ENCODE measurements around the gene DOCK1.
"Not testable (repeated sequence)": the region's sequence is repeated elsewhere in the genome, so short reads cannot be mapped to it uniquely, and the experiment has no call there.

DOCK1 gene

DNA sequence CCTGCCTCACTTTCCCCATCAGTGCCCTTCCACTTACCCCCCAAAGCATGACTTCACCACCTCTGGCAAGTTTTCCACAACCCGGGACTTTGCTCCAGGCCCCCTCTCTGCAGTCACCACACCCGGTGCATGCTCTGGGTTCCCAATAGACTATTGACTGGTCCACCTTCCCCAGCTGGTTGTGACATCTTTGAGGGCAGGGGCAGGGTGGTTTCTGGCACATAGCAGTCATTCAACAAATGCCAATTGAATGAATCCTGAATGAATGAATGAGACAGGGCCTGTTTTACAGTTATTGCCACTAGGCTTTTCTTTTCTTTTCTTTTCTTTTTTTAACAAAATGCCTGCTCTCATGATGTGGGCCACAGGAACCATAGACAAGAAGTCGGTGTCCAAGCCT, 28.8 kb upstream of the DOCK1 start:
- H3K4me3 ChIP-seq (ENCODE audit: control insufficient read depth, low read depth, low read length) = no peak overlapping the region
- TF ChIP-seq, protein P1, sequence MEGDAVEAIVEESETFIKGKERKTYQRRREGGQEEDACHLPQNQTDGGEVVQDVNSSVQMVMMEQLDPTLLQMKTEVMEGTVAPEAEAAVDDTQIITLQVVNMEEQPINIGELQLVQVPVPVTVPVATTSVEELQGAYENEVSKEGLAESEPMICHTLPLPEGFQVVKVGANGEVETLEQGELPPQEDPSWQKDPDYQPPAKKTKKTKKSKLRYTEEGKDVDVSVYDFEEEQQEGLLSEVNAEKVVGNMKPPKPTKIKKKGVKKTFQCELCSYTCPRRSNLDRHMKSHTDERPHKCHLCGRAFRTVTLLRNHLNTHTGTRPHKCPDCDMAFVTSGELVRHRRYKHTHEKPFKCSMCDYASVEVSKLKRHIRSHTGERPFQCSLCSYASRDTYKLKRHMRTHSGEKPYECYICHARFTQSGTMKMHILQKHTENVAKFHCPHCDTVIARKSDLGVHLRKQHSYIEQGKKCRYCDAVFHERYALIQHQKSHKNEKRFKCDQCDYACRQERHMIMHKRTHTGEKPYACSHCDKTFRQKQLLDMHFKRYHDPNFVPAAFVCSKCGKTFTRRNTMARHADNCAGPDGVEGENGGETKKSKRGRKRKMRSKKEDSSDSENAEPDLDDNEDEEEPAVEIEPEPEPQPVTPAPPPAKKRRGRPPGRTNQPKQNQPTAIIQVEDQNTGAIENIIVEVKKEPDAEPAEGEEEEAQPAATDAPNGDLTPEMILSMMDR (IDR thresholded peaks at IDR 0.05; ENCODE audit: control insufficient read depth, insufficient read depth, low read depth, low read length, missing control alignments) = no peak
- no peak for DNase-seq (ENCODE audit: low read depth)

DNA sequence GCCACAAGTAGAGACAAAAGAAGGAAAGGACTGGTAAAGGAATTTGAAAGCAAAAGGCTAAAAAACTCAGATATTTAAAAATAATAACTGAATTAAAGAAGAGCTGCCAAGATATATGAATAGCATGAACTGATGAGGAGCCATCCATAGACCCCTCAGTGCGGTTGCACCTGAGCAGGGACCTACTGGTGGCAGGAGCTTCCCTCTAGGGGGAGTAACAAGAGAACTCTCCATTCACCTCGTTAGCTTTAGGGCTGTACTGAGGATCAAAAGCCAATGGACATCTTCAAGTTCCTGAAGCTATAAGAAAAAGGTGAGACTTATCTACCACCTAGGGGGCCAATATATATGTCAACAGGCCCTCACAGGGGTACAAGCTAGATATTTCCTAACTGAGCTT, 27.8 kb upstream of the DOCK1 start:
- TF ChIP-seq, protein P1 (IDR thresholded peaks at IDR 0.05; ENCODE audit: control insufficient read depth, insufficient read depth, low read depth, low read length, missing control alignments) = no peak
- no peak for DNase-seq (ENCODE audit: low read depth)
- no peak overlapping the region for H3K4me3 ChIP-seq (ENCODE audit: control insufficient read depth, low read depth, low read length)

DNA sequence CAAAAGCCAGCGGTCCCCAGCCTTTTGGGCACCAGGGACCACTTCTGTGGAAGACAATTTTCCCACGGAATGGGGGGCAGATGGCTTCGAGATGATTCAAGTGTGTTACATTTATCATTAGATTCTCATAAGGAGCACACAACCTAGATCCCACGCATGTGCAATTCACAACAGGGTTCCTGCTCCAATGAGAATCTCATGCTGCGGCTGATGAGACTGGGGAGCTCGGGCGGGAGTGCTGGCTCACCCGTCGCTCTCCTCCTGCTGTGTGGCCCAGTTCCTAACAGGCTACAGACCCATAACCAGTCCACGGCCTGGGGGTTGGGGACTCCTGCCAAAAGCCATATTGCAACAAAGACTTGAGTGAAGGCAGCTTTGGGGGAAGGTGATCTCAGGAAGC, 26.6 kb upstream of the DOCK1 start:
- TF ChIP-seq, protein P1 (IDR thresholded peaks at IDR 0.05; ENCODE audit: control insufficient read depth, insufficient read depth, low read depth, low read length, missing control alignments) = no peak
- DNase-seq (ENCODE audit: low read depth) = no peak
- no peak overlapping the region for H3K4me3 ChIP-seq (ENCODE audit: control insufficient read depth, low read depth, low read length)

DNA sequence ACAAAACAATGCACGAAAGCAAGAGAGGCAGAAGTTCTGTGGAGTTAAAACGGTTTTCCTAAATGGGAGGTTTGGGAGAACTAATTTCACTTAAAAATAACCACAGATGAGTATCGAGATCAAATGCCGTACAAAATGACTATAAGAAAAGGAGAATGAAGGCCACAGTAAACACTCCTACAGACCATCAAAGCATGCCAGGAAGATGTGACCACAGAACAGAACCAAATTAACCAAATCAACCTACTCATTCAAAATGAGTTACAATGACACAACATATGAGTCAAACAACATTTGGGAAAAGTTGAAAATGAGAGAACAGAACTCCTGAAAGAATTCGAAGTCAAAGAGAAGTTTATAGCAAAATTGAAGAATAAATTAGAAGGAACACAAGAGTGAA, 24.3 kb upstream of the DOCK1 start:
- no peak for DNase-seq (ENCODE audit: low read depth)
- TF ChIP-seq, protein P1 (IDR thresholded peaks at IDR 0.05; ENCODE audit: control insufficient read depth, insufficient read depth, low read depth, low read length, missing control alignments) = no peak
- H3K4me3 ChIP-seq (ENCODE audit: control insufficient read depth, low read depth, low read length) = no peak overlapping the region

DNA sequence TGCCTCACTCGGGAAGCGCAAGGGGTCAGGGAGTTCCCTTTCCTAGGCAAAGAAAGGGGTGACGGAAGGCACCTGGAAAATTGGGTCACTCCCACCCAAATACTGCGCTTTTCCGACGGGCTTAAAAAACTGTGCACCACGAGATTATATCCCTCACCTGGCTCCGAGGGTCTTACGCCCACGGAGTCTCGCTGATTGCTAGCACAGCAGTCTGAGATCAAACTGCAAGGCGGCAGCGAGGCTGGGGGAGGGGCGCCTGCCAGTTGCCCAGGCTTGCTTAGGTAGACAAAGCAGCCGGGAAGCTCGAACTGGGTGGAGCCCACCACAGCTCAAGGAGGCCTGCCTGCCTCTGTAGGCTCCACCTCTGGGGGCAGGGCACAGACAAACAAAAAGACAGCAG, 23.2 kb upstream of the DOCK1 start:
- H3K4me3 ChIP-seq (ENCODE audit: control insufficient read depth, low read depth, low read length); DNase-seq (ENCODE audit: low read depth): not testable (repeated sequence)

DNA sequence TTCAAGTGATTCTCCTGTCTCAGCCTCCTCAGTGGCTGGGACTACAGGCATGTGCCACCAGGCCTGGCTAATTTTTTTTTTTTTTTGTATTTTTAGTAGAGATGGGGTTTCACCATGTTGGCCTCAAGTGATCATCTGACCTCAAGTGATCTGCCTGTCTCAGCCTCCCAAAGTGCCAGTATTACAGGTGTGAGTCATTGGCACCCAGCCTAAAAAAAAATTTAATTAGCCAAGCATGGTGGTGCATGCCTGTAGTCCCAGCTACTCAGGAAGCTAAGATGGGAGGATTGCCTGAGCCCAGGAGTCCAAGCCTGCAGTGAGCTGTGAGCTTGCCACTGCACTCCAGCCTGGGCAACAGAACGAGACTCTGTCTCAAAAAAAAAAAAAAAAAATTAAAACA, 16.8 kb upstream of the DOCK1 start:
- not testable (repeated sequence) for H3K4me3 ChIP-seq (ENCODE audit: control insufficient read depth, low read depth, low read length); DNase-seq (ENCODE audit: low read depth)

DNA sequence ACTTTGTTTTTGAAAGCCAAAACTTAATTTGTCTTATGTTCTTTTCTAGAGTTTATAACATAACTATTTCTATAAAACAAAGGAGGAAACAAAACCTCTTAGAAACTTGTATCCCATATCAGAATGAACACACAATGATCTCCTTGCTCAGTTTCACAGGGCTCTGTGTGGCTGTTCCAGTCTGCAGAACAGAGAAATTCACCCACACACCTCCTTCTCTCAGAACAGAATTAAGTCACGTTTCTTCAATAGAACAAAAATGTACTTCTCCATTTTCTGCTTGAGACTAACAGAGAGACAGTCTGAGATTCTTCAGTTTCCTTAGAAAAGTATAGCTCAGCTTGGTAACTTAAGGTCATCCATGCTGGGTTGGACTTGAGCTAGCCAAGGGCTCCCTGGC, 15.8 kb upstream of the DOCK1 start:
- TF ChIP-seq, protein P1 (IDR thresholded peaks at IDR 0.05; ENCODE audit: control insufficient read depth, insufficient read depth, low read depth, low read length, missing control alignments) = no peak
- H3K4me3 ChIP-seq (ENCODE audit: control insufficient read depth, low read depth, low read length) = no peak overlapping the region
- DNase-seq (ENCODE audit: low read depth) = no peak

DNA sequence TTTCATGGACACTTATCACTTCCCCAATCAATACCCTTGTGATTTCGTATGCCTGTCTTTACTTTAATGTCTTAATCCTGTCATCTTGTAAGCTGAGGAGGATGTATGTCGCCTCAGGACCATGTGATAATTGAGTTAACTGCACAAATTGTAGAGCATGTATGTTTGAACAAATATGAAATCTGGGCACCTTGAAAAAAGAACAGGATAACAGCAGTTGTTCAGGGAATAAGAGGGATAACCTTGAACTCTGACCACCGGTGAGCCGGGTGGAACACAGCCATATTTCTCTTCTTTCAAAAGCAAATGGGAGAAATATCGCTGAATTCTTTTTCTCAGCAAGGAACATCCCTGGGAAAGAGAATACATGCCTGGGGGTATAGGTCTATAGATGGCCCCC, 14.4 kb upstream of the DOCK1 start:
- DNase-seq (ENCODE audit: low read depth); H3K4me3 ChIP-seq (ENCODE audit: control insufficient read depth, low read depth, low read length): not testable (repeated sequence)
